GM12872 (cell line): Measurements from ENCODE around the gene MMAB.

Experiments
- TF ChIP-seq, protein P1 (sequence below): IDR thresholded peaks from 3 replicates; pipeline ENCODE4 v1.5.1; 2011; ENCODE audit warnings: low read depth, mild to moderate bottlenecking, low read length, moderate library complexity; ENCODE audit not compliant: insufficient read depth

Gene MMAB

DNA sequence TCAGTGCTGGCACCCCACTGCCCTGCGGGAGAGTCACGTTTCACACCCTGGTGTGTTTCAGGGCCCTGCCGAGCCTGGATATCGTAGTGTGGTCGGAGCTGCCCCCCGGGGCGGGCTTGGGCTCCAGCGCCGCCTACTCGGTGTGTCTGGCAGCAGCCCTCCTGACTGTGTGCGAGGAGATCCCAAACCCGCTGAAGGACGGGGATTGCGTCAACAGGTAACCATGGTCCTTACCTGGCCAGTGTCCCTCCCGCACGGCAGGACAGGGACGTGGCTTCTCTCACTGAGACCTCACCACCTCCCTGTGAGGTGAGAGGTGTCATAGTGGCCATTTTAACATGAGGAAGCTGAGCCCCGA lies 8.0 kb upstream of the MMAB start:
- TF ChIP-seq, protein P1, sequence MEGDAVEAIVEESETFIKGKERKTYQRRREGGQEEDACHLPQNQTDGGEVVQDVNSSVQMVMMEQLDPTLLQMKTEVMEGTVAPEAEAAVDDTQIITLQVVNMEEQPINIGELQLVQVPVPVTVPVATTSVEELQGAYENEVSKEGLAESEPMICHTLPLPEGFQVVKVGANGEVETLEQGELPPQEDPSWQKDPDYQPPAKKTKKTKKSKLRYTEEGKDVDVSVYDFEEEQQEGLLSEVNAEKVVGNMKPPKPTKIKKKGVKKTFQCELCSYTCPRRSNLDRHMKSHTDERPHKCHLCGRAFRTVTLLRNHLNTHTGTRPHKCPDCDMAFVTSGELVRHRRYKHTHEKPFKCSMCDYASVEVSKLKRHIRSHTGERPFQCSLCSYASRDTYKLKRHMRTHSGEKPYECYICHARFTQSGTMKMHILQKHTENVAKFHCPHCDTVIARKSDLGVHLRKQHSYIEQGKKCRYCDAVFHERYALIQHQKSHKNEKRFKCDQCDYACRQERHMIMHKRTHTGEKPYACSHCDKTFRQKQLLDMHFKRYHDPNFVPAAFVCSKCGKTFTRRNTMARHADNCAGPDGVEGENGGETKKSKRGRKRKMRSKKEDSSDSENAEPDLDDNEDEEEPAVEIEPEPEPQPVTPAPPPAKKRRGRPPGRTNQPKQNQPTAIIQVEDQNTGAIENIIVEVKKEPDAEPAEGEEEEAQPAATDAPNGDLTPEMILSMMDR: no peak

DNA sequence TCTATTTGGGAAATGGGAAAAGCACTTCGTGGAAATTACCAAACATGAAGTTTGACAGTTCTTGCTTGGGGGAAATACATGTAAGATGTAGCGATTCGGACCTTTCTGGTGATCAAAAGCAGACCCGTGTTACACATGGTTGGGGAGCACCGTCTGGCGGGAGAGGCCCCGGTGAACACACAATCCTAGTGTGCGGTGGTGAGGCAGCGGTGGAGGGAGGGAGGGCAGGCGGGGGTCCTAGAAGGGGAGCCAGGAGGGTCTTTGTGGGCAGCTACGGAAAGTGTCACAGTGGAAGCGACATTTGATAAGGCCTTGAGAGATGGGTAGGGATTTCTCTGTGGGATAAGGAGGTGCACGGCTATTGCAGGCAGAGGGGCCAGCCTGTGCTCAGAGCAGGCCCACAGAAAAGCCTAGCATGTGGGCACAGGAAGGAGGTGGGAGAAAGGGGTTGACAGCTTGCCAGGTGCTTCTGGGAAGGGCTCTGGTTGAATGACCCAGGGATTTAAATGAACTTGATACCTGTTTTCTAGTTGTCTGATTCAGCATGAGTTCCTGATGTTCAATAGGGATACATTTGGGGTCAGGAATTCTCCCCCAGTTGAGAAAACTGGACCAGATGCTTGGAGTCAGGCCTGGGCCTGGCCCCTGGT lies 7.5 kb upstream of the MMAB start:
- TF ChIP-seq, protein P1: no peak

DNA sequence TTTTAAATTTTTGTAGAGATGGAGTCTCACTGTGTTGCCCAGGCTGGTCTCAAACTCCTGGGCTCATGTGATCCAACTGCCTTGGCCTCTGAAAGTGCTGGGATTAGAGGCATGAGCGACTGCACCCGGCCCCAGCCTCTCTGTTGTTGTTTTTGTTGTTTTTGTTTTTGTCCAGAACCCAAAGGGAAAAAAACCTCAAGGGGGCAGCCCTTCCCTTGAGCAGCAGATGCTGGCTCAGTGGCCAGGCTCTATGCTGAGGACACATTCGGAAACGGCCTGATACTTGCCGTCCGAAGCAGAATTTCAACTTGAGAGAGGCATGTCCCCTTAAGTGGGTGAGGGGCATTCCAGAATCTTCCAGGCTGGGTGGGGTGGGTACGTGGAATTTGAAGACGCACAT lies 7.0 kb upstream of the MMAB start:
- TF ChIP-seq, protein P1: no peak

DNA sequence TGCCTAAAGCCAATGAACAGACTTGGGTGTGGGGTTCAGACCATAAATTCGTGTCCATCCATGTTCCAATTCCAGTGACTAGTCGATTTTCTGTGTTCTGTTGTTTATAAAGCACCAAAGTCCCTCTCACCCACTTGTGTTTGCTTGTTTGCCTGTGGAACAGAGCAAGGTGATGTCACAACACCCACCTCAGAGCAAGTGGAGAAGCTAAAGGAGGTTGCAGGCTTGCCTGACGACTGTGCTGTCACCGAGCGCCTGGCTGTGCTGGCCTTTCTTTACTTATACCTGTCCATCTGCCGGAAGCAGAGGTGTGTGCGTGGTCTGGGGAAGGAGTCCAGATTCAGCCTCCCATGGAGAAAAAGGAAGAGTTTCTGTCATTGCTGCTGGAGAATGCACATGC lies 6.3 kb upstream of the MMAB start:
- TF ChIP-seq, protein P1: no peak

DNA sequence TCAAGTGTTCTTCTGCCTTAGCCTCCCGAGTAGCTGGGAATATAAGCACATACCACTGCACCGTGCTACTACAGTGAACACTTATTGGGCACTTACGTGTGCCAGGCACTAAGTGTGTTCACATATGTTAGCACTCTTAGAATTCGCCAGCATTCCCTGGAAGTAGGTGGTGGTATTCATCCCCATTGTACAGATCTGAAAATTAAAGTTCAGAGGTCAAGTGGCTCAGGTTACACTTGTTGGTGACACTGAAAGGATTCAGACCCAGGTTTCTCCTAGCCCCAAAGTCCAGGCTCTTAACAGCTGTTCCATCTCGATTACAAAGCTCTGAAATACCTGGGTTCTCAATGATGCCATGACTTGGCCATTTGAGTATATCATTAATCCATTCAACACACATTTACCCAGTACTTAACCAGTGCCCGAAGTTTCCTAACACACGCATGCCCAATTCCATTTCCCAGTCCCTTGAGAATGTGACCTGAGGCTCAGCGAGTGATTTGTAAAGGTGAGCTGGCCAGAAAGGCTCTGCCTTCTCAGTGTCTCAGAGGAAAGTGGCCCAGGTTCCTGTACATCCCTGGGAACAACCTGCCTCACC lies 5.1 kb upstream of the MMAB start:
- TF ChIP-seq, protein P1: no peak

DNA sequence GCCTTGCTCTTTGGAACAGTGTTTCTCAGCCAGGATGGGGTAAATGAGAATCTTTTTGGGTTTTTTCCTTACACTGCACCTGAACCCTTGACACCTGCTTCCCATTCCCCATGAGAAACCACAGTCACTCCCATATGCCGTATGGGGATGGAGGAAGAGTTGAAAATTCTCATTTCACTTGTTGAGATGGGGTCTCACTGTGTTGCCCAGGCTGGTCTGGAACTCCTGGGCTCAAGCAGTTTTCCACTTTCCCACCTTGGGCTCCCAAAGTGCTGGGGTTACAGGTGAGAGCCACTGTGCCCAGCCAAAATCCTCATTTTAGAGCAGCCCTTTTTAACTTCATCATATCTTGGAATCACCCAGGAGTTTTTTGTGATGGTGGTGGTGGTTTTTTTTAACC lies 4.0 kb upstream of the MMAB start:
- TF ChIP-seq, protein P1: no peak

DNA sequence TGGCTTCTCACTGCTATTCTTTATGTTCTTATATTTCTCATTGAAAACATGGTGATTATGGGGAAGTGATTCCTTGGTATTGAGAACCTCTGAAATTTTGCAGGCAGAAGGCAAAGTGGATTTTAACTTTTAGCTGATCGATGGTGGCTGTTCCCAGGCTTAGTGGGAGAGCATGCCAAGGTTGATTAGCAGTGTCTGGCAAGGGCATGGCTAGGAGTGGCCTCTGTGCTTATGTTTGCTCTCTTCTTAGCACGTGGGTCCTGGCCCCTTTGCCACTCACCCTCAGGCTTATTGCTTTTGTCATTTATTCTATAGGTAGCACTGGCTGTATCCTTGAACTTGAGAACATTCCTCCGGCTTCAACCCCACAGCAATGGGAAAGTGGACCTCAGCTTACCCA lies 2.4 kb upstream of the MMAB start:
- TF ChIP-seq, protein P1: no peak

DNA sequence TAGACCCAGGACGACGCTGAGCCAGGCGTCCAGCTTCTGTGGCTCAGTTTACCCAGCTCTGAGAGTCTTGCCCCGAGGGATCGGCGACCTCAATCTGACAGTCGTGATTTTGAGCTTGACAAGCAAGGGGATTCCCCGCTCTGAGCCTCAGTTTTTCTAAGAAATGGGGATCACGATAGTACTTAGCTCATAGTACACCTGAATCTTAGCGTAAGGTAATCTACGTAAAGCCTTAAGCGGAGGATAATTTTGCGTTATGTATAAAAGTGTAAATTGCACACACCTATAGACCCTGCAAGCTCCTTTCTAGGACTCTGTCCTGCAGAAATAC lies 575 bp upstream of the MMAB start:
- TF ChIP-seq, protein P1: no peak
